A673 (cell line): ENCODE results near the gene LMF1.

Experiments used
- EZH2 ChIP-seq: fragments of 200-600 bp; sonication (generic); IDR thresholded peaks from 2 replicates; pipeline ENCODE4 v1.6.1; 2017; ENCODE audit warnings: borderline replicate concordance, low read depth, mild to moderate bottlenecking, mixed read lengths, antibody characterized with exemption, low read length; ENCODE audit not compliant: poor library complexity, severe bottlenecking
- TF ChIP-seq, protein P1 (sequence below): fragments of 300-800, 200-600 bp; sonication (generic); conservative IDR thresholded peaks from 2 replicates; pipeline ENCODE4 v1.5.1; 2017; ENCODE audit warnings: low read depth, mild to moderate bottlenecking, antibody characterized with exemption, low read length, moderate library complexity, mixed read lengths

DNA sequence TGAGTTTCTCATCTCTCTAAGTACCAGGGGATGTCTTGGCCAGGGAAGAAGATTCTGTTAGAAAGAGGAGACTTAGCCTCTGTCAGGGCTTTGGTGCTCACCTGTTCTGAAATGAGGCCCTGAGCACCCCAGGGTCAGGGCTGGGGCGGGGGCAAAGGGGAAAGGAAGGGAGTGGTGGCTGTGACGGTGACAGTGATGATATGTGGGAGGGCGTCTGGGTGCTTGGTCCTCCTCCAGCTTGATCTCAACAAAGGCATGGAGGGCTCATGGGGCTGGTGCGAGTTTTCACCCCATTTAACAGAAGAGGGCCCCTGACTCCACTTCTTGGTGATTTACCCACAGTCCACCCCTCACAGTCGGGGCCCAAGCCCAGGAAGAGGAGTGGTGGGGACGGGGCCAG, 25.9 kb upstream of the LMF1 start:
- TF ChIP-seq, protein P1, sequence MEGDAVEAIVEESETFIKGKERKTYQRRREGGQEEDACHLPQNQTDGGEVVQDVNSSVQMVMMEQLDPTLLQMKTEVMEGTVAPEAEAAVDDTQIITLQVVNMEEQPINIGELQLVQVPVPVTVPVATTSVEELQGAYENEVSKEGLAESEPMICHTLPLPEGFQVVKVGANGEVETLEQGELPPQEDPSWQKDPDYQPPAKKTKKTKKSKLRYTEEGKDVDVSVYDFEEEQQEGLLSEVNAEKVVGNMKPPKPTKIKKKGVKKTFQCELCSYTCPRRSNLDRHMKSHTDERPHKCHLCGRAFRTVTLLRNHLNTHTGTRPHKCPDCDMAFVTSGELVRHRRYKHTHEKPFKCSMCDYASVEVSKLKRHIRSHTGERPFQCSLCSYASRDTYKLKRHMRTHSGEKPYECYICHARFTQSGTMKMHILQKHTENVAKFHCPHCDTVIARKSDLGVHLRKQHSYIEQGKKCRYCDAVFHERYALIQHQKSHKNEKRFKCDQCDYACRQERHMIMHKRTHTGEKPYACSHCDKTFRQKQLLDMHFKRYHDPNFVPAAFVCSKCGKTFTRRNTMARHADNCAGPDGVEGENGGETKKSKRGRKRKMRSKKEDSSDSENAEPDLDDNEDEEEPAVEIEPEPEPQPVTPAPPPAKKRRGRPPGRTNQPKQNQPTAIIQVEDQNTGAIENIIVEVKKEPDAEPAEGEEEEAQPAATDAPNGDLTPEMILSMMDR = no peak
- no peak for TF ChIP-seq EZH2
